Lower lobe of right lung (tissue), 2 donors: ENCODE results near the gene MB. TPM values are rescaled to one million over a fixed set of nuclear protein-coding genes. Genes with fewer than 3 reads are reported as not detected.

ENCODE experiments used
- ATAC-seq, 2 donors: fragments of 200-7000 bp; cut with Tn5 transposase; one replicate each; pipeline ENCODE4 v1.9.1; 2020 to 2022; ENCODE audit warnings: mild to moderate bottlenecking in 2 of 2, moderate library complexity in 2 of 2
- DNase-seq: peaks from one replicate; pipeline ENCODE4 v3.0.0-alpha.2; 2020
- H3K27ac ChIP-seq: fragments of 200-600 bp; one replicate; pipeline ENCODE4 v1.8.0; 2022
- H3K27me3 ChIP-seq: fragments of 200-600 bp; one replicate; pipeline ENCODE4 v1.8.0; 2022; ENCODE audit warnings: low read depth
- H3K36me3 ChIP-seq: fragments of 200-600 bp; one replicate; pipeline ENCODE4 v1.8.0; 2022; ENCODE audit warnings: mild to moderate bottlenecking
- H3K4me1 ChIP-seq: fragments of 200-600 bp; one replicate; pipeline ENCODE4 v1.8.0; 2022
- H3K4me3 ChIP-seq: fragments of 200-600 bp; one replicate; pipeline ENCODE4 v1.8.0; 2022; ENCODE audit warnings: mild to moderate bottlenecking
- H3K9me3 ChIP-seq: fragments of 200-600 bp; one replicate; pipeline ENCODE4 v1.8.0; 2022
- CTCF ChIP-seq: fragments of 200-600 bp; IDR thresholded peaks from one replicate; pipeline ENCODE4 v1.8.0; 2022; ENCODE audit warnings: antibody characterized with exemption, mild to moderate bottlenecking
- intact Hi-C: fragments of 100-400 bp; cut with DNase I; formaldehyde crosslinking; loops from one replicate; pipeline ENCODE4 v1.11.0; 2022
- total RNA-seq: library from RNA; stranded (reverse); fragmentation: NEBNext Ultra II Directional; extraction: Animal tissue kit (Norgen Biotek cat#: 25700); gene quantifications from one replicate; pipeline ENCODE4 v1.2.1, GENCODE V29; 2021
- donor health status: DM: no; HTN: yes; CAD: no; lungs with severe emphysema.

MB gene
- total RNA-seq, 1 donor from 2014 or later: 0.86 TPM

GRCh38 chr22:35649636-35650250, 32.6 kb upstream of the MB start:
- ATAC-seq (no peak), DNase-seq (no peak)
- H3K27ac ChIP-seq: peak overlapping the region; percentile 95
- intact Hi-C loops: no loop called here
- peak overlapping the region; percentile 76 for H3K4me3 ChIP-seq
- H3K4me1 ChIP-seq: peaks cover 42% of the 10 kb centered on the region
- TF ChIP-seq CTCF: no peak
- peaks cover 4% of the 10 kb centered on the region for H3K9me3 ChIP-seq
- H3K27me3 ChIP-seq: no peaks in the 10 kb centered on the region
- no peaks in the 10 kb centered on the region for H3K36me3 ChIP-seq

DNA sequence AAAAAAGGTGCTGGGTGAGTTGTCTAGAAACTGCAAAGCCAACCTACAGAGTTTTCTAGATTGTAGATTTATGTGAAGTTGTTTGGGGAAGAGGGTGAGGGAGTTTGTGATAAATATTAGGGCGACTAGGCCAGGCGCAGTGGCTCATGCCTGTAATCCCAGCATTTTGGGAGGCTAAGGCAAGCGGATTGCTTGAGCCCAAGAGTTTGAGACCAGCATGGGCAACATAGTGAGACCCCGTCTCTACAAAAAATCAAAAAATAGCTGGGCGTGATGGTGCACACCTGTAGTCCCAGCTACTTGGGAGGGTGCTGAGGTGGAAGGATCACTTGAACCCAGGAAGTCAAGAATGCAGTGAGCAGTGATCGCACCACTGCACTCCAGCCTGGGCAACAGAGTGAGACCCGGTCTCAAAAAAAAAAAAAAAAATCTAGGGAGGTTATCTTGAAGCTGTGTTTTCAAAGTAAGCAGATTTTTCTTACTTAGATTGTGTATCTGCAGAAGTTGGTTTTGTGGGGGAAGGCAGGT, 32.0 kb upstream of the MB start:
- H3K4me1 ChIP-seq: peaks cover 38% of the 10 kb centered on the region
- H3K27ac ChIP-seq: peak overlapping the region; percentile 95
- no peak for TF ChIP-seq CTCF
- ATAC-seq (peak; percentile 11 to 48), DNase-seq (no peak)
- intact Hi-C loops: no loop called here
- H3K27me3 ChIP-seq: no peaks in the 10 kb centered on the region
- peaks cover 4% of the 10 kb centered on the region for H3K9me3 ChIP-seq
- H3K36me3 ChIP-seq: no peaks in the 10 kb centered on the region
- H3K4me3 ChIP-seq: peak overlapping the region; percentile 76

DNA sequence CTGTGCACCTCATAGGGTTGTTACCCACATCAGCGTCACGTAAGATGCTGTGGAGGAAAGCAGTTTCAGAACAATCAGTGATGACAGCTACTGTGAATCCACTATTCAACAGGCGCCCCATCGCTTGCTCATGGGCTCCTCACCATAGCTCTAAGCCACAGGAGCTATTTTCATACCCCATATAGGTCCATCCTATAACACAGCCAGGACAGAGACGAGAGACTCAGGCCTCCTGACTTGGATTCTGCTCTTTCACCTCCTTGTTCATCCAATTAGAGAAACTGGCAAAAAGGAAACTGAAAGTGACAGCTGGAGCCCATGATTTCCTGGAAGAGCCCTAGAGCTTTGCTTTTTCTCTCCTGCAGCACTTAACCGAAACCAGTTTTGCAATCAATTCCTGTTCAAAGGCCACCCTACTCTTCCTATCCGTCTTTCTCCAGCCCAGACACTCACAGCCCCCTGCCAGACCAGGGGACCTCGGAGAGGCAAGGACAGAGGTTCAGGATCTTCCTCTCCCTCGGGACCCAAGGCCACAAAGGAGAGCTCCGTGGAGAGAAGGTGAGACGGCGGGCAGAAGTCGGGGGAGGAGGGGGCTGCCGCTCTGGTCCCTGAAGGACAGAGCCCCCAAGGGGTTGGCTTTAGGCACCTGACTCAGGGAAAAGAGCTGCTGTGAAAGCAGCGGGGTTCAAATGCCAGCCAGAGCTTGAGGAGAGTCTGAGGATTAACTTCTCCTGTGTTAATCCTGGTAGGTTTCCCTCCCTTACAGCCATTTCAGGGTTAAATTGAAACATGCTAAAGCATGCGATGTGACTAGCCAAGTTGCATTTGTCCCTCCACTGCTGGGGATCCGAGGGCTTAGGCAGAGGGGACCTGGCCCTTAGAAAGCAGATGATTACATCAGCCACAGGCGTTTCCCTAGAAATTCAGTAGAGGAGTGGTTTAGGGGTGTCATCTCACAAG, 31.2 kb upstream of the MB start, which contains the start of gene APOL6:
Gene APOL6 (plus strand): TSS at position 381 of the 960 bp plus-strand sequence. CDS start 7,980 bp downstream, outside the sequence.
- no peaks in the 10 kb centered on the region for H3K36me3 ChIP-seq
- ATAC-seq: peak; percentile 82 to 91
- peak within 1 kb of the TSS; percentile 95 for H3K27ac ChIP-seq
- no peaks in the 10 kb centered on the region for H3K27me3 ChIP-seq
- TF ChIP-seq CTCF: no peak
- H3K4me3 ChIP-seq: peak within 1 kb of the TSS; percentile 76
- DNase-seq: no peak
- H3K4me1 ChIP-seq: peaks cover 36% of the 10 kb centered on the region
- intact Hi-C loops: no loop called here
- peaks cover 4% of the 10 kb centered on the region for H3K9me3 ChIP-seq

DNA sequence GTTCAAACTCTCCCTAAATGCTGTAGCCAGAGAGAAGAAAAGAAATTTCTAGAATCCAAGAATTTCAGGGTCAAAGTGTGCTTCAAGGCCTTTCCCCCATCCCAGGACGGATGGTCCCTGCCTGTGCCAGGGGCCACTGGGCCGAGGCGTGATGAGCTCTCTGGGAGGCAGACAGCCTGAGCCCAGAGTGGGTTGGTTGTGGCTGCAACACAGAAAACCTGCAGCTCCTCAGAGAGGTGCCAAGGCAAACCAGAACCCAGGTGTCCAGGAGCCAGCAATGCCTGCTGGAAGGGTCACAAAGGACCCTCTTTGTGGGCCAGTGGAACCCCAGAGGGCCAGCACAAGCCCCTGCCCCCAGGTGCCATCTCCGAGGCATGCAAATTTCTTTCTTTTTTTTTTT, 28.5 kb upstream of the MB start:
- Histone ChIP-seq H3K36me3 (no peaks in the 10 kb centered on the region), H3K4me3 (no peak overlapping the region), H3K27ac (no peak overlapping the region), H3K27me3 (no peaks in the 10 kb centered on the region), H3K9me3 (no peaks in the 10 kb centered on the region), H3K4me1 (peaks cover 28% of the 10 kb centered on the region)
- no peak for ATAC-seq
- DNase-seq: no peak
- no peak for TF ChIP-seq CTCF
- intact Hi-C loops: no loop called here

GRCh38 chr22:35643991-35644390, 26.9 kb upstream of the MB start:
- Histone ChIP-seq H3K27me3 (no peaks in the 10 kb centered on the region), H3K4me1 (peaks cover 13% of the 10 kb centered on the region), H3K9me3 (no peaks in the 10 kb centered on the region), H3K36me3 (no peaks in the 10 kb centered on the region), H3K27ac (no peak overlapping the region), H3K4me3 (no peak overlapping the region)
- intact Hi-C loops: no loop called here
- DNase-seq (no peak), ATAC-seq (no peak)
- no peak for TF ChIP-seq CTCF
